AG08395 (cell line): Measurements from ENCODE around the gene OTULIN.
A peak's percentile ranks its signal among the peaks of the same experiment; 100 is the strongest.

Experiments
- DNase-seq: peaks from one replicate; pipeline ENCODE4 v3.0.0; 2012; ENCODE audit warnings: mixed read lengths, low spot score

Gene OTULIN

GRCh38 chr5:14720236-14720923 lies 55.9 kb downstream of the OTULIN start:
- peak; percentile 62 for DNase-seq

GRCh38 chr5:14721990-14722656 lies 57.6 kb downstream of the OTULIN start:
- no peak for DNase-seq

GRCh38 chr5:14722923-14723322 lies 58.4 kb downstream of the OTULIN start:
- no peak for DNase-seq

- no peak for DNase-seq
Observed at GRCh38 chr5:14723701-14724132, 59.2 kb downstream of the OTULIN start.

- no peak for DNase-seq
Observed at GRCh38 chr5:14724633-14725032, 60.1 kb downstream of the OTULIN start.

GRCh38 chr5:14726066-14726838 lies 61.7 kb downstream of the OTULIN start:
- peak; percentile 55 for DNase-seq

- peak; percentile 84 for DNase-seq
Observed at GRCh38 chr5:14727428-14727865, 62.9 kb downstream of the OTULIN start.

GRCh38 chr5:14727928-14728458 lies 63.5 kb downstream of the OTULIN start:
- DNase-seq: no peak

GRCh38 chr5:14728459-14728938 lies 64.0 kb downstream of the OTULIN start:
- DNase-seq: no peak

GRCh38 chr5:14729448-14730385 lies 65.2 kb downstream of the OTULIN start:
- no peak for DNase-seq

- no peak for DNase-seq
Observed at GRCh38 chr5:14730466-14730865, 65.9 kb downstream of the OTULIN start.

GRCh38 chr5:14730881-14731280 lies 66.4 kb downstream of the OTULIN start:
- no peak for DNase-seq

- no peak for DNase-seq
Observed at GRCh38 chr5:14732991-14733390, 68.5 kb downstream of the OTULIN start.

GRCh38 chr5:14733661-14734060 lies 69.1 kb downstream of the OTULIN start:
- DNase-seq: no peak

GRCh38 chr5:14734396-14734795 lies 69.9 kb downstream of the OTULIN start:
- no peak for DNase-seq

GRCh38 chr5:14735944-14736343 lies 71.4 kb downstream of the OTULIN start:
- no peak for DNase-seq

- DNase-seq: no peak
Observed at GRCh38 chr5:14737291-14737690, 72.8 kb downstream of the OTULIN start.

GRCh38 chr5:14738050-14738449 lies 73.5 kb downstream of the OTULIN start:
- no peak for DNase-seq

GRCh38 chr5:14739538-14739937 lies 75.0 kb downstream of the OTULIN start:
- DNase-seq: peak; percentile 79

- DNase-seq: no peak
Observed at GRCh38 chr5:14739981-14740380, 75.5 kb downstream of the OTULIN start.

- no peak for DNase-seq
Observed at GRCh38 chr5:14741131-14741530, 76.6 kb downstream of the OTULIN start.
